OCI-LY7 (cell line): ENCODE measurements around the gene USP24. TPM values are rescaled to one million over a fixed set of nuclear protein-coding genes. Genes with fewer than 3 reads are reported as not detected.

Experiments used
- BruUV-seq: library from RNA; stranded (reverse); fragments of 400-500 nt; replicated peaks from 2 replicates; lab custom pipeline; 2021; lab: Mats Ljungman, UMichigan
- CTCF ChIA-PET: fragments of 300-600 bp; sonication (Branson Sonifier 250); formaldehyde crosslinking; loops from one replicate; lab custom pipeline; 2022; ENCODE audit warnings: antibody characterized with exemption; ENCODE audit not compliant: unreplicated experiment; lab: Charles Lee
- POLR2A ChIA-PET: fragments of 300-600 bp; sonication (Branson Sonifier 250); formaldehyde crosslinking; loops from one replicate; lab custom pipeline; 2022; ENCODE audit warnings: antibody characterized with exemption; lab: Charles Lee
- DNase-seq: peaks from one replicate; pipeline ENCODE4 v3.0.0-alpha.2; 2015; ENCODE audit warnings: low spot score
- H2AFZ ChIP-seq: fragments of 200-600 bp; sonication (generic), shearing (Covaris generic); 2 replicates; pipeline ENCODE4 v1.6.1; 2014; ENCODE audit warnings: mild to moderate bottlenecking, antibody characterized with exemption, low read length, moderate library complexity
- H3K27ac ChIP-seq: fragments of 200-600 bp; sonication (generic); 2 replicates; pipeline ENCODE4 v1.5.1; 2014; ENCODE audit warnings: mixed run types, low read depth, mild to moderate bottlenecking, moderate library complexity, low read length, inconsistent platforms; ENCODE audit not compliant: poor library complexity, severe bottlenecking
- H3K36me3 ChIP-seq: fragments of 200-600 bp; sonication (generic); 2 replicates; pipeline ENCODE4 v1.6.1; 2014; ENCODE audit warnings: mild to moderate bottlenecking, antibody characterized with exemption, low read length, moderate library complexity, mixed read lengths; ENCODE audit not compliant: insufficient read depth
- H3K4me1 ChIP-seq: fragments of 200-600 bp; sonication (generic); 2 replicates; pipeline ENCODE4 v1.5.1; 2014; ENCODE audit warnings: mild to moderate bottlenecking, low read length; ENCODE audit not compliant: insufficient read depth, poor library complexity, severe bottlenecking
- H3K4me2 ChIP-seq: fragments of 200-600 bp; sonication (generic); 2 replicates; pipeline ENCODE4 v1.6.1; 2014; ENCODE audit warnings: mild to moderate bottlenecking, low read length
- H3K4me3 ChIP-seq: fragments of 200-600 bp; sonication (generic); 2 replicates; pipeline ENCODE4 v1.5.1; 2014; ENCODE audit warnings: mild to moderate bottlenecking, low read depth, low read length; ENCODE audit not compliant: poor library complexity, severe bottlenecking
- H3K79me2 ChIP-seq: fragments of 200-600 bp; sonication (generic); 2 replicates; pipeline ENCODE4 v1.6.1; 2016; ENCODE audit warnings: low read depth, mild to moderate bottlenecking, low read length, moderate library complexity, mixed read lengths; ENCODE audit not compliant: insufficient read depth
- H3K9me2 ChIP-seq: fragments of 200-600 bp; sonication (generic); 2 replicates; pipeline ENCODE4 v1.6.1; 2016; ENCODE audit warnings: mild to moderate bottlenecking, low read length, mixed read lengths; ENCODE audit not compliant: insufficient read depth
- H3K9me3 ChIP-seq: fragments of 200-600 bp; sonication (generic); 2 replicates; pipeline ENCODE4 v1.6.1; 2014; ENCODE audit warnings: mild to moderate bottlenecking, mixed run types, low read length, mixed read lengths
- H4K20me1 ChIP-seq: fragments of 200-600 bp; sonication (generic); 2 replicates; pipeline ENCODE4 v1.6.1; 2014; ENCODE audit warnings: mild to moderate bottlenecking, antibody characterized with exemption, low read length, moderate library complexity, mixed read lengths; ENCODE audit not compliant: insufficient read depth
- CTCF ChIP-seq: fragments of 200-600 bp; sonication (generic); conservative IDR thresholded peaks from 2 replicates; pipeline ENCODE4 v1.5.1; 2014; ENCODE audit warnings: mild to moderate bottlenecking, antibody characterized with exemption, low read length, moderate library complexity, mixed read lengths
- EZH2phosphoT487 ChIP-seq: fragments of 200-600 bp; sonication (generic); IDR thresholded peaks from 2 replicates; pipeline ENCODE4 v1.6.1; 2018; ENCODE audit warnings: low read depth, borderline replicate concordance, mild to moderate bottlenecking, mixed run types, antibody characterized with exemption, low read length, moderate library complexity, mixed read lengths
- intact Hi-C: fragments of 100-400 bp; cut with micrococcal nuclease; formaldehyde crosslinking; loops from one replicate; pipeline ENCODE4 v1.10.0; 2022; ENCODE audit not compliant: unreplicated experiment
- total RNA-seq, 2 experiments: library from RNA; depleted of rRNA in 1 of 2; stranded (reverse); fragments of >200 nt in 1 of 2; shearing (Covaris generic) in 1 of 2; gene quantifications; 2 replicates each; pipeline ENCODE4 v1.2.3, GENCODE V29; 2014 to 2022

USP24 gene
- total RNA-seq, 2 experiments from 2014 or later, result 35.1 to 46.3 TPM

- intact Hi-C loops, result no loop called here
- TF ChIP-seq EZH2phosphoT487, result no peak
- ChIA-PET CTCF (no interaction called here), POLR2A (no interaction called here)
- H3K4me1 ChIP-seq, result no peaks in the 10 kb centered on the region
- no peak for DNase-seq
- no TSS peak for BruUV-seq
- H3K9me3 ChIP-seq, result no peaks in the 10 kb centered on the region
- no peak overlapping the region for H3K4me2 ChIP-seq
- H3K9me2 ChIP-seq, result no peaks in the 10 kb centered on the region
- H3K79me2 ChIP-seq, result no peaks in the 10 kb centered on the region
- no peak overlapping the region for H3K4me3 ChIP-seq
- no peaks in the 10 kb centered on the region for H3K36me3 ChIP-seq
- H2AFZ ChIP-seq, result no peak overlapping the region
- H3K27ac ChIP-seq, result no peak overlapping the region
- H4K20me1 ChIP-seq, result no peaks in the 10 kb centered on the region
These were observed 164.9 kb downstream of the USP24 start for GRCh38 chr1:55050283-55050682.

- ChIA-PET CTCF (no interaction called here), POLR2A (no interaction called here)
- TF ChIP-seq CTCF (no peak), EZH2phosphoT487 (no peak)
- H3K9me2 ChIP-seq, result no peaks in the 10 kb centered on the region
- H3K36me3 ChIP-seq, result no peaks in the 10 kb centered on the region
- no TSS peak for BruUV-seq
- H3K4me2 ChIP-seq, result no peak overlapping the region
- H3K27ac ChIP-seq, result no peak overlapping the region
- H2AFZ ChIP-seq, result no peak overlapping the region
- no peak for DNase-seq
- H3K9me3 ChIP-seq, result no peaks in the 10 kb centered on the region
- no peak overlapping the region for H3K4me3 ChIP-seq
- intact Hi-C loops, result no loop called here
- no peaks in the 10 kb centered on the region for H3K4me1 ChIP-seq
- no peaks in the 10 kb centered on the region for H4K20me1 ChIP-seq
- no peaks in the 10 kb centered on the region for H3K79me2 ChIP-seq
These were observed 165.3 kb downstream of the USP24 start for GRCh38 chr1:55049914-55050278.

DNA sequence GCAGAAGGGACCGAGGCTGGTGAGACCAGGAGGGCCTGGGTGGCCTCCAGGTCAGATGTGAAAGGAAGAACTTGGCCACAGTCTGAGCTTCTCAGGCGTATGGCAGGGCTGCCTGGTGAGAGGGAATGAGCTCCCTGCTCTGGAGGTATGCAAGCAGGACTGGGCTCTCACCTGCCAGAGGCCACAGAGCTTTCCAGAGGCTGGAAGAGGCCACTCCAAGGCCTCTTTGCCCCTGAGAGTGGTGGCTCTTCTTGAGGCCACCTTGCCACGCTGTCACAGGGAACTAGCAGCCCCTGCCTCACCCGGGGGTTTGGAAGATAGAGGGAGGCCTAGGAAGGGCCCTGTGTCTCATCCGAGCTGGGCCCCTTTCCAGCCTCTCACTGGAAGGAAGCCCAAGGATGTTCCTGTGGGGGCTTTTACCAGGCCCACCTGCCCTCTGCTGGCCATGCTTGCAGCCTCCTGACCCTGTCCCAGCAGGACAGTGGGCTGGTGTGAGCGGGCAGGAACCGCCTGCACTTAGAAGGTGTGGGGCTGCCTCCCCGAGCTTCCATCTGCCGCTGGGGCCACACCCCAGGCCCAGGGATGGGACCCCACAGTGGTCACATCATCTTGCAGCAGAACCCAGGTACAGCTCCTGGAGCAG is 165.8 kb downstream of the USP24 start:
- H3K4me1 ChIP-seq, result no peaks in the 10 kb centered on the region
- H4K20me1 ChIP-seq, result no peaks in the 10 kb centered on the region
- ChIA-PET CTCF (no interaction called here), POLR2A (no interaction called here)
- no peak for DNase-seq
- H3K4me2 ChIP-seq, result no peak overlapping the region
- H2AFZ ChIP-seq, result no peak overlapping the region
- no peaks in the 10 kb centered on the region for H3K79me2 ChIP-seq
- no peaks in the 10 kb centered on the region for H3K9me3 ChIP-seq
- no peak overlapping the region for H3K4me3 ChIP-seq
- intact Hi-C loops, result no loop called here
- no TSS peak for BruUV-seq
- no peaks in the 10 kb centered on the region for H3K9me2 ChIP-seq
- no peak overlapping the region for H3K27ac ChIP-seq
- H3K36me3 ChIP-seq, result no peaks in the 10 kb centered on the region
- TF ChIP-seq CTCF (no peak), EZH2phosphoT487 (no peak)
